Testis (tissue), 2 donors: ENCODE measurements around the gene RBMX.

Experiments used
- CTCF ChIP-seq, 3 experiments: fragments of 450-650 bp in 2 of 3; fragments of 200-600 bp in 1 of 3; sonication (generic) in 1 of 3; IDR thresholded peaks; one replicate each; pipeline ENCODE4 v1.5.1; 2016 to 2019; ENCODE audit warnings: antibody characterized with exemption in 3 of 3, mild to moderate bottlenecking in 2 of 3, moderate library complexity in 1 of 3
- POLR2A ChIP-seq: fragments of 450-650 bp; IDR thresholded peaks from one replicate; pipeline ENCODE4 v1.6.1; 2017; ENCODE audit warnings: antibody characterized with exemption, mild to moderate bottlenecking, moderate library complexity

GRCh38 chrX:136856050-136856449 is 24.5 kb downstream of the RBMX start:
- TF ChIP-seq CTCF (IDR thresholded peaks at IDR 0.05) (no peak), POLR2A (no peak)
